HepG2 (cell line): Measurements from ENCODE around the gene NGB. TPM values are rescaled to one million over a fixed set of nuclear protein-coding genes. Genes with fewer than 3 reads are reported as not detected.
"Not testable (repeated sequence)": the region's sequence is repeated elsewhere in the genome, so short reads cannot be mapped to it uniquely, and the experiment has no call there.

ENCODE experiments used
- ATAC-seq: fragments of 200-7000 bp; cut with Tn5 transposase; 3 replicates; pipeline ENCODE4 v1.9.1; 2020; ENCODE audit warnings: mild to moderate bottlenecking, moderate library complexity
- BruUV-seq: library from RNA; stranded (reverse); fragments of 400-500 nt; replicated peaks from 2 replicates; lab custom pipeline; 2021; lab: Mats Ljungman, UMichigan
- CTCF ChIA-PET: fragments of 300-600 bp; formaldehyde crosslinking; extraction: SDS; loops from one replicate; lab custom pipeline; 2021; ENCODE audit warnings: low total read pairs, inconsistent platforms, low intra/inter-chr PET ratio; lab: Yijun Ruan, JAX
- POLR2A ChIA-PET: fragments of 350-600 bp; sonication (Branson Sonifier 250); formaldehyde crosslinking; loops from one replicate; lab custom pipeline; 2020; ENCODE audit warnings: antibody characterized with exemption, inconsistent platforms; lab: Yijun Ruan, JAX
- DNase-seq: peaks from one replicate; pipeline ENCODE4 v3.0.0-alpha.2; 2015; ENCODE audit warnings: low spot score
- FAIRE-seq: peaks from 3 replicates; lab custom pipeline; 2011; peaks lifted over from hg19 to GRCh38; lab: Jason Lieb, UNC
- H2AFZ ChIP-seq: one replicate; pipeline ENCODE4 v1.6.1; 2011; ENCODE audit warnings: low read length, inconsistent platforms
- H3K27ac ChIP-seq: fragments of 300-600 bp; 3 replicates; pipeline ENCODE4 v1.8.0; 2011; ENCODE audit warnings: mixed run types, mild to moderate bottlenecking, mixed read lengths, low read length, inconsistent platforms; ENCODE audit not compliant: insufficient read depth; ENCODE audit errors: extremely low read length
- H3K27me3 ChIP-seq, 2 experiments: fragments of 200-600 bp in 1 of 2; 2 replicates in 1 of 2; 3 replicates in 1 of 2; pipeline versions ENCODE4 v1.6.0 to v1.8.0; 2011; ENCODE audit warnings: low read length in 2 of 2, mild to moderate bottlenecking in 2 of 2, moderate library complexity in 2 of 2, inconsistent platforms in 1 of 2; ENCODE audit not compliant: insufficient read depth in 2 of 2, control insufficient read depth in 1 of 2
- H3K36me3 ChIP-seq, 2 experiments: fragments of 200-600 bp in 1 of 2; replicated peaks in 1 of 2; 2 replicates in 1 of 2; 3 replicates in 1 of 2; pipeline versions ENCODE4 v1.5.1 to v1.8.0; 2011; ENCODE audit warnings: low read length in 2 of 2, inconsistent platforms in 1 of 2; ENCODE audit not compliant: insufficient read depth in 2 of 2, control insufficient read depth in 1 of 2
- H3K4me1 ChIP-seq: 2 replicates; pipeline ENCODE4 v1.5.1; 2012; ENCODE audit warnings: low read length, inconsistent platforms; ENCODE audit not compliant: insufficient read depth
- H3K4me2 ChIP-seq: 2 replicates; pipeline ENCODE4 v1.6.0; 2011; ENCODE audit warnings: low read depth, low read length, inconsistent platforms
- H3K4me3 ChIP-seq, 3 experiments: fragments of 200-600 bp in 1 of 3; sonication (generic), shearing (Covaris generic) in 1 of 3; replicated peaks in 1 of 3; 2 replicates each; pipeline ENCODE4 v1.5.1; 2011 to 2016; ENCODE audit warnings: low read length in 3 of 3, inconsistent platforms in 2 of 3, low read depth in 2 of 3, mild to moderate bottlenecking in 2 of 3, control low read depth in 1 of 3, mixed read lengths in 1 of 3; ENCODE audit not compliant: insufficient read depth in 1 of 3
- H3K79me2 ChIP-seq: one replicate; pipeline ENCODE4 v1.6.1; 2011; ENCODE audit warnings: low read length, inconsistent platforms; ENCODE audit not compliant: insufficient read depth
- H3K9ac ChIP-seq: 2 replicates; pipeline ENCODE4 v1.6.0; 2011; ENCODE audit warnings: mild to moderate bottlenecking, low read depth, low read length, inconsistent platforms; ENCODE audit not compliant: insufficient read depth
- H3K9me3 ChIP-seq: 2 replicates; pipeline ENCODE4 v1.5.1; 2012; ENCODE audit warnings: mild to moderate bottlenecking, low read length
- H4K20me1 ChIP-seq: 2 replicates; pipeline ENCODE4 v1.6.0; 2011; ENCODE audit warnings: inconsistent platforms, mild to moderate bottlenecking, low read length, moderate library complexity; ENCODE audit not compliant: insufficient read depth
- CREM ChIP-seq, 2 experiments: sonication (generic) in 1 of 2; formaldehyde crosslinking in 1 of 2; IDR thresholded peaks; 2 replicates each; pipeline versions ENCODE4 v1.4.0 to v1.6.1; 2016 to 2020; ENCODE audit warnings: antibody characterized with exemption in 1 of 2, mild to moderate bottlenecking in 1 of 2, missing genetic modification reagents in 1 of 2
- ZNF292 ChIP-seq: sonication (generic); formaldehyde crosslinking; IDR thresholded peaks from 2 replicates; pipeline ENCODE4 v1.8.1; 2022; ENCODE audit warnings: mild to moderate bottlenecking, low read depth, missing genetic modification reagents, borderline replicate concordance
- ZNF318 ChIP-seq: sonication (generic); formaldehyde crosslinking; IDR thresholded peaks from 2 replicates; pipeline ENCODE4 v1.4.0; 2020; ENCODE audit warnings: mild to moderate bottlenecking, missing genetic modification reagents
- ZNF678 ChIP-seq: sonication (generic); formaldehyde crosslinking; IDR thresholded peaks from 2 replicates; pipeline ENCODE4 v1.4.0; 2020; ENCODE audit warnings: mild to moderate bottlenecking, missing genetic modification reagents
- ZNF772 ChIP-seq: sonication (generic); formaldehyde crosslinking; IDR thresholded peaks from 2 replicates; pipeline ENCODE4 v1.5.0; 2020; ENCODE audit warnings: mild to moderate bottlenecking, missing genetic modification reagents
- WGBS: methylation state at CpG from one replicate; pipeline ENCODE4 v1.1.6; 2017; ENCODE audit warnings: low lambda C conversion rate; 5-methylcytosine and 5-hydroxymethylcytosine counted together
- in situ Hi-C: cut with HindIII; loops from 2 replicates; pipeline ENCODE4 v1.10.0; 2017; ENCODE audit warnings: low pct_unique_long_range_greater_than_20kb; ENCODE audit not compliant: extremely low pct_ligation_motif_present
- intact Hi-C: fragments of 100-400 bp; cut with micrococcal nuclease; formaldehyde crosslinking; loops from one replicate; pipeline ENCODE4 v1.10.0; 2022; ENCODE audit not compliant: unreplicated experiment
- polyA plus RNA-seq, 8 experiments: library from polyadenylated mRNA; depleted of rRNA in 3 of 8; stranded (reverse) in 7 of 8; unstranded in 1 of 8; fragments of >200 nt; fragmentation: Illumina TruSeq in 4 of 8; extraction: Trizol in 4 of 8; gene quantifications; 2 replicates each; pipeline versions ENCODE4 v1.2.1 to v1.2.3, GENCODE V29; 2011 to 2016; ENCODE audit warnings: low read depth in 4 of 8, missing spikeins in 1 of 8, mixed read lengths in 1 of 8; ENCODE audit not compliant: insufficient read depth in 1 of 8
- total RNA-seq, 5 experiments: library from RNA; depleted of rRNA; stranded (reverse); fragments of >200 nt; fragmentation: Illumina TruSeq; extraction: Trizol; gene quantifications; 2 replicates each; pipeline ENCODE4 v1.2.3, GENCODE V29; 2016; ENCODE audit warnings: low read depth in 1 of 5

The NGB gene
- total and polyA plus RNA-seq, 2 of the 13 experiments (the other 11 are each of a cell fraction or from before 2014, with no cell fraction given) = 0.04 TPM; not detected in 1

- H3K4me3 ChIP-seq = peak overlapping the region in 2 of 3 experiments; percentile 79 to 93; a peak in 2 of 6 replicates
- peaks cover 47% of the 10 kb centered on the region for H3K79me2 ChIP-seq
- H3K9ac ChIP-seq = no peak overlapping the region; the same call in 1 of the 2 replicates
- ATAC-seq (no peak), DNase-seq (no peak), FAIRE-seq (no peak)
- no peaks in the 10 kb centered on the region for H3K27me3 ChIP-seq
- 57% methylated on average over 4 of the region's 5 CpGs for WGBS
- peaks cover 80% of the 10 kb centered on the region for H3K4me1 ChIP-seq
- TF ChIP-seq ZNF772 (CRISPR knock-in tag) = peak; percentile 9; the same call in 1 of the 2 replicates
- TF ChIP-seq CREM (IDR thresholded peaks at IDR 0.05) = no peak
- TF ChIP-seq CREM (CRISPR knock-in tag; IDR thresholded peaks at IDR 0.05) = no peak
- TF ChIP-seq ZNF678 (CRISPR knock-in tag) = no peak
- no peak for TF ChIP-seq ZNF292
- TF ChIP-seq ZNF318 (CRISPR knock-in tag) = no peak
- no peak overlapping the region for H2AFZ ChIP-seq
- peak overlapping the region; percentile 96 for H3K27ac ChIP-seq
- intact Hi-C loops = loop anchor here (5.0 kb wide), 1 partner anchor 233 kb away; no protein-coding TSS in a partner anchor
- no peaks in the 10 kb centered on the region for H3K36me3 ChIP-seq
- H3K9me3 ChIP-seq = no peaks in the 10 kb centered on the region
- BruUV-seq = no TSS peak
- CTCF ChIA-PET = no interaction called here
- POLR2A ChIA-PET = interaction anchor here (1.1 to 3.1 kb wide), 2 partner anchors 15 to 19 kb away, joined by 3 to 37 read pairs; no protein-coding TSS in a partner anchor
- H3K4me2 ChIP-seq = peak overlapping the region; percentile 91
- in situ Hi-C loops = no loop called here
- H4K20me1 ChIP-seq = no peaks in the 10 kb centered on the region
Observed at GRCh38 chr14:77319422-77319821, 48.4 kb upstream of the NGB start.

- H3K9ac ChIP-seq, DNase-seq, BruUV-seq, H3K4me3 ChIP-seq, H4K20me1 ChIP-seq, ATAC-seq, FAIRE-seq, H2AFZ ChIP-seq, in situ Hi-C loops, H3K27me3 ChIP-seq, H3K36me3 ChIP-seq, CTCF ChIA-PET, H3K9me3 ChIP-seq: not testable (repeated sequence)
- intact Hi-C loops = loop anchor here (5.0 kb wide), 1 partner anchor 234 kb away; no protein-coding TSS in a partner anchor
- Histone ChIP-seq H3K4me1 (peaks cover 80% of the 10 kb centered on the region), H3K79me2 (peaks cover 49% of the 10 kb centered on the region), H3K27ac (peak overlapping the region; percentile 63), H3K4me2 (peak overlapping the region; percentile 91)
- WGBS = 96% methylated on average over 11 of the region's 11 CpGs
- POLR2A ChIA-PET = interaction anchor here (1.1 kb wide), 1 partner anchor 18 kb away, joined by 3 read pairs; no protein-coding TSS in a partner anchor
Observed at GRCh38 chr14:77318756-77319155, 47.8 kb upstream of the NGB start.
